Measurements from ENCODE around the gene MPRIP.

- TF ChIP-seq CTCF (IDR thresholded peaks at IDR 0.05) (no peak), EP300 (IDR thresholded peaks at IDR 0.05; ENCODE audit: borderline replicate concordance in 1 of 2, low read depth in 1 of 2, low read length in 1 of 2) (no peak), USF2 (IDR thresholded peaks at IDR 0.05; ENCODE audit: borderline replicate concordance, low read depth, low read length) (no peak), REST (IDR thresholded peaks at IDR 0.05; ENCODE audit: low read depth, low read length) (no peak)
These were observed 20.6 kb downstream of the MPRIP start for GRCh38 chr17:17062866-17063265.
